CD4-positive, alpha-beta T cell treated with Interleukin-10 for 1 hour (primary cell): ENCODE results near the gene SLFN14.
"Not testable (repeated sequence)": the region's sequence is repeated elsewhere in the genome, so short reads cannot be mapped to it uniquely, and the experiment has no call there.

Source experiments
- DNase-seq: peaks from one replicate; pipeline ENCODE4 v3.0.0-alpha.2; 2020

SLFN14 gene

GRCh38 chr17:35560703-35561102 is at the start of gene SLFN14:
TSS of gene SLFN14 (minus strand) at chr17:35560819. CDS start at chr17:35558062, 2,757 bp downstream.
- no peak for DNase-seq

DNA sequence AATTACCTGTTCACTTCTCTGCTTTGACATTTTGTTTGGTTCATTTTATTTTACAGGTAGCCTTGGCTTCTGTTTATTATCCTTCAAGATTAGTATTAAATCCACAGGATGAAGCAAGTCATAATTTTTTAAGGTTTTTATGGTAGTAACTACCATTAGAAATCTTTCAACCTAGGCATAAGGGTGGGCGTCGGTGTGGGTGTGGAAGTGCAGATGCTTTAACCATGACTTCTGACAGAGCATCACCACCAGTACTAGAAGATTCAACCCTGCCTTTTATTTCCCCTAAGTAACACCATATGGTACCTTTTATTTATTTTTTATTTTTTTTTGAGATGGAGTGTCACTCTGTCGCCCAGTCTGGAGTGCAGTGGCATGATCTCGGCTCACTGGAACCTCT is 49.2 kb upstream of the SLFN14 start:
- no peak for DNase-seq

DNA sequence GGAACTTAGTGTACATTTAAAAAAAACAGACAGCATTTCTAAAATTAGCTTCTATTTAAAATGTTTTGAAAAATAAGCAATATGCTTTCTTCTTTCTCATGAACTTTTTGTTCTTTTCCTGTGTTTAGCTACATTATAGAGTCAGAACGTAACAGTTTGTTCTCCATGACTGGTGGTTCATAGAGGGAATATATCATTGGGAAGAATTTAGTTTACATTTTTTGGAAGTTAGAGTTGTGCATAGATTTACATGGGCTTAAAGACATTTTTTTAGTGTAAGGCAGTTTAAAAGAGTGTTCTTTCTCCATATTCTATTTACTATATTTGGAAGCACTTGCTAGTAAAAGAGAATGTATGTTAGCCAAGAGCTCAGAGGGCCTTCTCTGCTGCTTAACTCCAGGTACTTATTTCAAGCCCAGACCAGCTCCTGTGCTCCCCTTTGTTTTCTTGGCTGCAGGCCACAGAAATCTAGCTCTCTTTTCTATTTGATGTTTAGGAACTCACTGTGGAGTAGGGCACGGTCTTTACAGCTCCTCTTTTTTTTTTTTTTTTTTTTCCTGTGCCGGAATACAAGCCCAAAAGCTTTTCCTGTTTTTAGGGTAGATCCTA is 46.7 kb upstream of the SLFN14 start:
- DNase-seq = no peak

- DNase-seq = no peak
These were observed 45.1 kb upstream of the SLFN14 start for GRCh38 chr17:35605678-35606077.

DNA sequence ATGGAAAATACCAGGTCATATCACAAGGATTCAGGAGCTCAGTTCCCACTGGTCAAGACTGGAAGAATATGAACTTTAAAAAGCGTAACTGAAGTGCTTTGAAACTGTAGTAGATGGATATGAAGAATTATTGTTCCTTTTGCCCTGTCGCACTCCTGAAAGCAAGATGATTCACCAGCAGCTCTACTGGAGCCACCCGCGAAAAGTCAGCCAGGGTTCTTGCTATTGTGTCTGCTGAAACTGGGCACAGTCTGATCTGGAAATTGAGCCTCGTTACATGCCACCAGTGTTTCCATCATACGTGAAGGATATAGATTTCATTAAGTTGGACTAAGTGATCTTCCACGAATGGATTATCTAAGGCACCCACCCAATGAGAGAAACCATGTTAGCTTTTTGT is 43.1 kb upstream of the SLFN14 start:
- DNase-seq = no peak

DNA sequence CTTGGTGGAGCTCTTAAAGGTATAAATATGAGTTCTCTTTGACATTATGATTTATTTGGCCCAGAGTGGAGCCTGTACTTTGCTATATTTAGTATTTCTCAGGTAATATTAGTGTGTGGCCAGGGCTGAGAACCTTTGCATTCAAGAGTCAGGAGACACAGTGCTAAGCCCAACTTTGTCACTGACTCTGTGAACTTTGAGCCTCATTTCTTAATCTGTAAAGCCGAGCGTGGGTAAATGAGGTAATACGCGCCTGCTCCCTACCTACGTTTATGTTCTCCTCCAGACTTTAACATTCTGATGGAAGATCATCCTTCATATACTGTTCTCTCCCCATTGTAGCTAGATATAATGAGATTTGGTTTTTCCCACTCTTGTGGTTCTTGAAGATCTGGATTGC is 37.0 kb upstream of the SLFN14 start:
- DNase-seq = no peak

- no peak for DNase-seq
These were observed 36.1 kb upstream of the SLFN14 start for GRCh38 chr17:35596530-35597233.

GRCh38 chr17:35596072-35596471 is 35.5 kb upstream of the SLFN14 start:
- no peak for DNase-seq

GRCh38 chr17:35588196-35588920 is 27.7 kb upstream of the SLFN14 start:
- DNase-seq = peak; percentile 27

GRCh38 chr17:35587074-35587961 is 26.7 kb upstream of the SLFN14 start, which contains the start of gene AP2B1:
TSS of gene AP2B1 (plus strand) at chr17:35587322. CDS start at chr17:35594031, 6,709 bp downstream.
- DNase-seq = peak; percentile 98

DNA sequence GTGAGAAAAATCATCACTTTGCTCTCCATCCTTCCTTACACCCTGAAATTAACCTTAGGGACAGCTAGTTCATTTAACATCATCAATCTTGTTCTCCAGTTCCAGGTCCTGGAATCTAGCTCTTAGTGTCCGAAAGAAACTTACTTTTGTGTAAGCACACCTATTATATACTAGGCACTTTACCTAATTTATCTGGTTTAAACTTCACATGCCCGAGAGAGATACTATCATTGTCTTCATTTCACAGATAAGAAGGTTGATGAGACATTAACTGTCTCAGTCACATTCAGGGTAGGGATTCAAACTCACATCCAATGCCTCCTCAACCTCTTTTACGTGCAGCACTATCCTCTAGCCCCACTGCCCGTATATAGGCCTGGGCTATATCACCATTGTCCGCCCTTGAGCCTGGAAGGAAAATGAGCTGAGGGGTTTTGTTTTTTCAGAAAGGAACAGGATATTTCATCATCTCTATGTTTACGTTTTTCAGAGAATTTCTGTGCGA is 26.0 kb upstream of the SLFN14 start:
- DNase-seq = no peak

DNA sequence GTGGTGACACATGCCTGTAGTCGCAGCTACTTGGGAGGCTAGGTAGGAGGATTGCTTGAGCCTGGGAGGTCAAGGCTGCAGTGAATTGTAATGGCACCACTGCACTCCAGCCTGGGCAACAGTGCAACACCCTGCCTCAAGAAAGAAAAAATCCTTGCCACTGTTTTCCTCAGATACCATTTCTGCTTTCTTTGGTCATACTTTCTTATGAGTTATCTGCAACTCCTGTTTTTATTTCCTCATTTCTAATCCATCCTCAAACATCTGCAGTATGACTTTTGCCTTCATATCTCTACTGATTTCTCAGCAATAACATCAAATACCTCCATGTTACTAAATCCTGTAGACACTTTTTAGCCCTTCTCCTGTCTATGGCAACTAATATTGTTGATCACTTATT is 23.4 kb upstream of the SLFN14 start:
- no peak for DNase-seq

DNA sequence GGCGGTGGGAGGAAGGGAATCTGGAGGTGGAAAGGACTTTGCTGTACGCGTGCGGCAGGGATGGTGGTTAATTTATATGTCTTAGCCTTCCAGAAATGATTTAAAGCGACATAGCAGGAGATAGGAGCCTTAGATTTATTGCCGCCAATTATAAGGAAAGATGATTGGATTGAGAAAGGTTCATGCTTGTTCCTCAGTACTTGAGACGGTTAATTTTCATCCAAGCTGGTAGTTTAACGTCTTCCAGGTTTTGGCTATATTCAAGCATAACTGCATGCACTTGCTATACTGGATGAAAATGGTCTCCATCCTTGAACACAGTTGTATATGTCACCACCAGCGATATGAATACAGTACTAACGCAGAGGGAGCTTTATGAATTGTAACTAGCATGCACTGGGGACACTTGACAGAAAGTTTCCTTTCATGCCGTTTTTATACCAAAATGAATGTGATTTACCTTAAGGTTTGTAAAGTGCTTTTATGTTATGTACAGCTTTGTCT is 18.4 kb upstream of the SLFN14 start:
- DNase-seq = no peak

- peak; percentile 92 for DNase-seq
These were observed 17.7 kb upstream of the SLFN14 start, which contains the start of gene PEX12 for GRCh38 chr17:35578197-35578928. TSS of gene PEX12 (minus strand) at chr17:35578571. CDS start at chr17:35578021, 550 bp downstream.

DNA sequence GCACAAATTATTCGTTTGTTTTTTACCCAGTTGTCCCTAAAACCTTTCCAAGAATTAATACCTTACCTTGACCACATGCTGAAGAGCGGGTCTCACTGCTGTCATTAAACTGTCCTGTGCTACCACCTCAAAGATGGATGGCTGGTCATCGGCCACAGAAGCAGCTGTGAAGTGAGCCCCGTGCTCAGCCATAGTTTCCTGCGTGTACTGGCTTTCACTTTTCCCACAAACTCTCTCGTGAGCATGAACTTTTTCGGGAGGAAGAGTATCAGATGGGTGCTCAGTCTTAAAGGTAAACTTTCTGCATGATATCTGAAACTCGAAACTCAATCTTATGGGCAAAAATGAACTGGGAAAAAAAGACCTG is 17.2 kb upstream of the SLFN14 start:
- DNase-seq = no peak

- no peak for DNase-seq
These were observed 15.1 kb upstream of the SLFN14 start for GRCh38 chr17:35575759-35576158.

- DNase-seq = no peak
These were observed 8.8 kb upstream of the SLFN14 start for GRCh38 chr17:35569405-35569804.

GRCh38 chr17:35568561-35568960 is 7.9 kb upstream of the SLFN14 start:
- peak; percentile 42 for DNase-seq

DNA sequence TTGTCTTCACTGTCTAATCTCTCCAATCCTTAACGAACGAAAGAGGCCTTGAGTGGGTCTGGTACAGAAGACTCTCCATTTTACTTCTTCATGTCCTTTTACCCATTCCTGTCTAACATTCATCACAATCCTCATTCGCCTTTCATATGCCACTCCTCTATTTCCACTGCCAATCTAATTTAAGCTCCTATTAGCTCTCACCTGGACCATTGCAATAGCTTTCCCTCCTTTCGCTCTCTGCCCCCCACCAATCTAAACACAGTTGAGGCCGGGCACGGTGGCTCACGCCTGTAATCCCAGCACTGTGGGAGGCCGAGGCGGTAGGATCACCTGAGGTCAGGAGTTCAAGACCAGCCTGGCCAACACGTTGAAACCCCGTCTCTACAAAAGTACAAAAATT is 6.3 kb upstream of the SLFN14 start:
- DNase-seq = no peak

GRCh38 chr17:35563181-35563580 is 2.6 kb upstream of the SLFN14 start:
- not testable (repeated sequence) for DNase-seq

DNA sequence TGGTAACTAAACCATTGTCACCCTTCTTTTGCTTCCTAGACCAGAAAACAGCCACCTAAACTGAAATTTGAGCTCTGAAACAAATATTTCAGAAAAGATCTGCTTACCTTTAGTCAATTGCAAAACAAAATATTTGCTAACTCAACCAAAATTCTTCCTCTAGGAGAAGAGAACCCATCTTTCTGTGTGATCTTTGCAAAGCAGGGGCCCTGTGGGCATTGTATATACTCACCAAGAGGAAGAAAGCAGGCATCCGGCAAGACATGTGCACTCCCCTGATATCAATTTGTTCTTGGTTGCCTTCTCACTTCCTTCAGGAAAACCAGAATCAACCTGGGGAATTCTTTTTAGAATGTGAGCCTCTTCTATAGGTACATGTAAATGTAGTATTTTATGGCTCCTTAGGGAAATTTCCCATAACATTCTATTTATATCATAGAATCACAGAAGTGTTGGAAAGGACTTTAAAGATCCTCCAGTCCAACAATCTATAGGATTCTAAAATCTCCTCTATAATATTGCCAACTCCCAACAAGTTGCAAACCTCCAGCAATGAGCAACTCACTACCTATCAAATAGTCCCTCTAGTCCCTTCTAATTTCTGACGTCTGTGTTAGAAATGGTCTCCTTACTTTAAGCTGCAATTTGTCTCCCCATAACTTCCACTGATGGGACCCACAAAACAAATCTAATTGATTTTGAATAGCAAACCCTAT is 966 bp downstream of the SLFN14 start:
- DNase-seq = no peak
